Karpas-422 (cell line): ENCODE measurements around the gene PTBP2. TPM values are rescaled to one million over a fixed set of nuclear protein-coding genes. Genes with fewer than 3 reads are reported as not detected.
A peak's percentile ranks its signal among the peaks of the same experiment; 100 is the strongest.

Source experiments
- DNase-seq: peaks from one replicate; pipeline ENCODE4 v3.0.0-alpha.2; 2015
- H2AFZ ChIP-seq: fragments of 200-600 bp; sonication (generic); 2 replicates; pipeline ENCODE4 v1.6.1; 2014; ENCODE audit warnings: antibody characterized with exemption, low read length, mixed read lengths
- H3K27ac ChIP-seq: fragments of 200-600 bp; sonication (generic); 2 replicates; pipeline ENCODE4 v1.5.1; 2014; ENCODE audit warnings: mild to moderate bottlenecking, low read length, moderate library complexity
- H3K27me3 ChIP-seq: fragments of 200-600 bp; sonication (generic); 2 replicates; pipeline ENCODE4 v1.6.1; 2014; ENCODE audit warnings: low read length, mixed read lengths
- H3K36me3 ChIP-seq: fragments of 200-600 bp; sonication (generic); 2 replicates; pipeline ENCODE4 v1.6.1; 2014; ENCODE audit warnings: low read length, mixed read lengths; ENCODE audit not compliant: insufficient read depth
- H3K4me1 ChIP-seq: fragments of 200-600 bp; sonication (generic); 2 replicates; pipeline ENCODE4 v1.6.1; 2014; ENCODE audit warnings: mild to moderate bottlenecking, low read length, mixed read lengths
- H3K4me2 ChIP-seq: fragments of 200-600 bp; sonication (generic); 2 replicates; pipeline ENCODE4 v1.6.1; 2014; ENCODE audit warnings: low read length, low read depth, mild to moderate bottlenecking; ENCODE audit not compliant: poor library complexity, severe bottlenecking
- H3K4me3 ChIP-seq: fragments of 200-600 bp; sonication (generic); 2 replicates; pipeline ENCODE4 v1.5.1; 2014; ENCODE audit warnings: mild to moderate bottlenecking, antibody characterized with exemption, low read length, mixed read lengths
- H3K79me2 ChIP-seq: fragments of 200-600 bp; sonication (generic); 2 replicates; pipeline ENCODE4 v1.6.1; 2014; ENCODE audit warnings: mild to moderate bottlenecking, low read length, mixed read lengths
- H3K9ac ChIP-seq: fragments of 200-600 bp; sonication (generic); 2 replicates; pipeline ENCODE4 v1.6.0; 2014; ENCODE audit warnings: low read length
- H3K9me2 ChIP-seq: fragments of 200-600 bp; sonication (generic), shearing (Covaris generic); replicated peaks from 2 replicates; pipeline ENCODE4 v1.6.0; 2014; ENCODE audit warnings: mild to moderate bottlenecking, low read length, moderate library complexity; ENCODE audit not compliant: insufficient read depth
- H3K9me3 ChIP-seq: fragments of 300-700, 200-600 bp; sonication (generic); 2 replicates; pipeline ENCODE4 v1.6.1; 2014; ENCODE audit warnings: low read length, mixed read lengths
- H4K20me1 ChIP-seq: fragments of 200-600 bp; sonication (generic); 2 replicates; pipeline ENCODE4 v1.6.1; 2014; ENCODE audit warnings: mild to moderate bottlenecking, antibody characterized with exemption, low read length, low read depth; ENCODE audit not compliant: insufficient read depth
- total RNA-seq: library from RNA; depleted of rRNA; stranded (reverse); fragments of >200 nt; shearing (Covaris generic); gene quantifications from 2 replicates; pipeline ENCODE4 v1.2.3, GENCODE V29; 2014; ENCODE audit warnings: low replicate concordance

The PTBP2 gene
- total RNA-seq, 1 experiment from 2014 or later: 54.0 TPM

DNA sequence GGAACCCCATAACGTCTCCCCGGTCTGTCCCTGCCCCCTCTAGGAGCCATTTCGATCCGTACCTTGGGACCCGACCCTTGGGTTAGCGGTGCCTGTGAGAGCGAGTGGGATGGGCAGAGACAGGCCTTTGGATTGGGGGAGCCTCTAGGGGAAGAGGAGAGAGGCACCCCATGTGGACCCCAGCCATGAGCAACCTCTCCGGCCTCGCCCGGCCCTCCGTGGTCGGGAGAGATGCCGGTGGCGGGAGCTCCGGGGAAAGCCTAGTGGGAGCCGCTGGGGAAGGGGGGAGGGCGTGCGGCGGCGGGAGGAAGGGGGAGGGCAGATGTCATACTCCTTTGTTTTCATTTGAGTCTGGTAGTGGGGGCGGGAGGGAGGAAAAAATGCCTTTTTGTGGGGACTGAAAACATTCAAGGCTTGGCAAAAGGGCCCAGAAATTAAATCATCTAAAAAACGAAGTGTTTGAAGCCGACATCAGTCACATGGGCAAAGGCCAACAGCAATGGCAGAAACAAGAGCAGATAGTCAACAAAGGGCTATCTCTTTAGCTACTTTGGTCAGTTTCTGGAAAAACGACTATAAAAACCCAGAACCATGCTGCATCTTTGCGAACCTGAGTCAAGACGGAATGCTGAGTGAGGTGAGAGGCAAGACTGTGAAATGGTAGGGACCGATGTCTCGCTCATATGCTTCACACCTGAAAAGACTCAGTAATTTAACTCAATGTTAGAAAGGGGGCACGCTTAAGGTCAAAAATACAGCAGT, 758 bp downstream of the PTBP2 start:
- H3K27me3 ChIP-seq: no peaks in the 10 kb centered on the region
- peak overlapping the region; percentile 98 for H3K4me2 ChIP-seq
- peak overlapping the region; percentile 65; the same call in 1 of the 2 replicates for H2AFZ ChIP-seq
- H4K20me1 ChIP-seq: peaks cover 5% of the 10 kb centered on the region; the same call in 1 of the 2 replicates
- DNase-seq: peak; percentile 49
- peaks cover 31% of the 10 kb centered on the region for H3K4me1 ChIP-seq
- H3K4me3 ChIP-seq: peak overlapping the region; percentile 91
- peaks cover 54% of the 10 kb centered on the region for H3K79me2 ChIP-seq
- no peaks in the 10 kb centered on the region; the same call in 1 of the 2 replicates for H3K9me2 ChIP-seq
- peak overlapping the region; percentile 73 for H3K27ac ChIP-seq
- peak overlapping the region; percentile 97 for H3K9ac ChIP-seq
- no peaks in the 10 kb centered on the region for H3K9me3 ChIP-seq
- H3K36me3 ChIP-seq: peaks cover 31% of the 10 kb centered on the region

DNA sequence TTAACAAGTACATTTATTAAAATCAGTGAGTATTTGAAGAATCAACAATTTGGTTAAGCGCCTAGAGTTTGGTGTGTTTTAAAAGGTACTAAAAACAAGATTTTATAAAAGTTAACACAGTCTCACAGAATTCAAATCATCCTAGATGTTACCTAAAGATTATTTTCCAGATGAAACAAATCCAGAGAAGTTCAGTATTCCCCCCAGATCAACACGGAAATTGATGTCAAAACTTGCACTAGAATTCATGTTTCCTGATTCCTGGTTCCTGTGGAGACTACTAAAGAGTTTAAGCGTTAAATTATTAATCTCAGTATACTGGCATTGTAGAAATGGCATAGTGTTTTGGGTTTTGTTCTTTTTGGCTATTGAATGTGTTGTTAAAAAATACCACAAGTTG, 1.4 kb downstream of the PTBP2 start:
- Histone ChIP-seq H3K27ac (peak overlapping the region; percentile 73; the same call in 1 of the 2 replicates), H2AFZ (no peak overlapping the region), H3K79me2 (peaks cover 60% of the 10 kb centered on the region), H3K4me2 (peak overlapping the region; percentile 98), H3K4me1 (peaks cover 28% of the 10 kb centered on the region), H3K4me3 (peak overlapping the region; percentile 91), H3K9me3 (no peaks in the 10 kb centered on the region), H3K9ac (peak overlapping the region; percentile 97), H4K20me1 (peaks cover 5% of the 10 kb centered on the region; the same call in 1 of the 2 replicates), H3K27me3 (no peaks in the 10 kb centered on the region), H3K9me2 (no peaks in the 10 kb centered on the region), H3K36me3 (peaks cover 35% of the 10 kb centered on the region)
- DNase-seq: no peak

DNA sequence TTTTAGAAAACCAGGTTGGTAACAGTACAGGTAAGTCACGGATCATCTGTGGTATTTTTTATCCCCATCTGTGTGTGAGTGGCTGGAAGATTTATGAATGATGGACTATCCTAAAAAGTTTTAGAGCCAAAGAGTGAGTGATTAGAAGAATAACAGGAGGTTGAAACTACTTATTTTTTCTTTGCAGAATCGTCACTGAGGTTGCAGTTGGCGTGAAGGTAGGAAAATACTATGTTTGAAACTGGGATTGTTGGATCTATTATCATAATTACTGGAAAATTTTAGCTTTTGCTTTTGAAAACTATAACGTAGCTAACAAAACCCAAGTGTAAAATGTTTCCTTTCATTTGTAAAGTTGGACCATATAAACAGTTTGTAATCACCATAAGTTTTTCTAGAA, 1.8 kb downstream of the PTBP2 start:
- Histone ChIP-seq H4K20me1 (peaks cover 5% of the 10 kb centered on the region; the same call in 1 of the 2 replicates), H3K9ac (peak overlapping the region; percentile 97), H3K36me3 (peaks cover 39% of the 10 kb centered on the region), H3K79me2 (peaks cover 64% of the 10 kb centered on the region), H3K27me3 (no peaks in the 10 kb centered on the region), H3K4me1 (peaks cover 24% of the 10 kb centered on the region), H3K9me3 (no peaks in the 10 kb centered on the region), H3K4me2 (peak overlapping the region; percentile 98), H3K27ac (no peak overlapping the region; the same call in 1 of the 2 replicates), H3K9me2 (no peaks in the 10 kb centered on the region), H3K4me3 (peak overlapping the region; percentile 91), H2AFZ (no peak overlapping the region)
- peak; percentile 21 for DNase-seq

DNA sequence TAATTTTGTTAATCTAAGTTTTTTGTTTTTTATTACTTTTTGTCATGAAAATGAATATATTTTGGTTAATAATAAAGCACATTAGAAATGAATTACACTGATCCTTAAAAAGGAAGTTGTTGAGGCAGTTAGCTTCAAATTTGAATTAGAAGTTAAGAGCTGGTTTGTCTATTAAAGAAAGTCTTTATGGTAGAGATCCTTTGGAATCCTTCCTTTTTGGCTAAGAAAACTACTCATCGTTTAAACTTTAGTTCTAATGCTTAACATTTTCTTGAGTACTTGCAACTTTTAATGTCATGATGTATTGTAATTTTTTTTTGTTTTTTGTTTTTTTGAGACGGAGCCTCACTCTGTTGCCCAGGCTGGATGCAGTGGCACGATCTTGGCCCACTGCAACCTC, 2.4 kb downstream of the PTBP2 start:
- Histone ChIP-seq H3K27ac (no peak overlapping the region), H3K9ac (no peak overlapping the region), H3K79me2 (peaks cover 70% of the 10 kb centered on the region), H3K36me3 (peaks cover 45% of the 10 kb centered on the region), H3K4me3 (no peak overlapping the region), H4K20me1 (peaks cover 5% of the 10 kb centered on the region; the same call in 1 of the 2 replicates), H3K9me3 (no peaks in the 10 kb centered on the region), H2AFZ (no peak overlapping the region), H3K4me2 (peak overlapping the region; percentile 98), H3K9me2 (no peaks in the 10 kb centered on the region), H3K27me3 (no peaks in the 10 kb centered on the region), H3K4me1 (peaks cover 23% of the 10 kb centered on the region)
- DNase-seq: peak; percentile 33

DNA sequence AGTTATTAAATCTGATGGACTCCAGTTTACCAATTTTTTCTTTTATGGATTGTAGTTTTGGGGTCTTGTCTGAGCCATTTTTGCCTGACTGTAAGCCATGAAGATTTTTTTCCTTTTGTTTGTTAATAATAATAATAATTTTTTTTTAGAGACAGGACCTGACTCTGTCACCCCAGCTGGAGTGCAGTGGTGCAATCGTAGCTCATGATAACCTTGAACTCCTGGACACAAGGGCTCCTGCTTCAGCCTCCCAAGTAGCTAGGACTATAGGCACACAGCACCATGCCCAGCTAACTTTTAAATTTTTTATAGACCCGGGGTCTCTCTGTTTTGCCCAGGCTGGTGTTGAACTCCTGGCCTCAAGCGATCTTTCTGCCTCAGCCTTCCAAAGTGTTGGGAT, 6.3 kb downstream of the PTBP2 start:
- 0 out of 2 replicates have a peak, but pooled peaks cover under 1% of the 10 kb centered on the region for H4K20me1 ChIP-seq
- H2AFZ ChIP-seq: no peak overlapping the region
- no peak overlapping the region for H3K9ac ChIP-seq
- no peaks in the 10 kb centered on the region for H3K9me2 ChIP-seq
- DNase-seq: no peak
- H3K4me1 ChIP-seq: peaks cover 13% of the 10 kb centered on the region
- H3K4me3 ChIP-seq: no peak overlapping the region
- H3K79me2 ChIP-seq: peaks cover 98% of the 10 kb centered on the region
- H3K9me3 ChIP-seq: no peaks in the 10 kb centered on the region
- H3K36me3 ChIP-seq: peaks cover 81% of the 10 kb centered on the region
- H3K27me3 ChIP-seq: no peaks in the 10 kb centered on the region
- no peak overlapping the region for H3K27ac ChIP-seq
- H3K4me2 ChIP-seq: no peak overlapping the region

DNA sequence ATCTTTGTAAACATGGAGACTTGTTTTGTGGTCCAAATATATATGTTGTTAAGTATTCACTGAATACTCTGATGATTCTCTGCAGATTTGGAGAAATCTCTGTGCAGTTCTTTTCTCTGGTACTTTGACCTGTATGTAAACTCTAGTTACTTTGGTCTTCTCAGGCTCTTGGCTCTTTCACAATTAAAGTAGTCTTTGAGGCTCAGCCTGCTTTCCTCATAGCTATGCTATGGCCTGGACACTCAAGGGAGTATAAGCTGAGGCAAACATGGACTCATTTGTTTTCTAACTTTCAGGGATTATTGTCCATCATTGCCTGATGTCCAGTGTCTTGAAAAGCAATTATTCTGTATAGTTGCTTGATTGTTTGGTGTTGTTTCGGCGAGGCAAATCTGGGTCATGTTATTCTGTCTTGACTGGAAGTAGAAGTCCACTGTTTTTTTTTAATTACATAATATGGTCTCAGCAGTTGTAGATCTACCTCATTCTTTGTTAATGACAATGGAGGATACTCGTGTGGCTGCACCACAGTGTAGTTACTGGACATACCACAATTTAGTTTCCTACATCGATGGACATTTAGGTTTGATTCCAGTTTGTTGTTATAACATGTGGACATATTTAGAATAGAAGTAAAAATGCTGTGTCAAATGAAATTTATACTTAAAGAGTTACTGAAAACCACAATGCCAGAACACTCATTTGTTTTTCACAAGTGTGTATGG, 9.2 kb downstream of the PTBP2 start:
- Histone ChIP-seq H3K4me1 (no peaks in the 10 kb centered on the region), H3K9me2 (no peaks in the 10 kb centered on the region), H3K27me3 (no peaks in the 10 kb centered on the region), H2AFZ (no peak overlapping the region), H3K4me3 (no peak overlapping the region), H3K27ac (no peak overlapping the region), H3K9ac (no peak overlapping the region), H3K79me2 (peaks cover 98% of the 10 kb centered on the region), H3K4me2 (no peak overlapping the region), H4K20me1 (no peaks in the 10 kb centered on the region), H3K9me3 (no peaks in the 10 kb centered on the region), H3K36me3 (peaks cover 86% of the 10 kb centered on the region)
- no peak for DNase-seq

DNA sequence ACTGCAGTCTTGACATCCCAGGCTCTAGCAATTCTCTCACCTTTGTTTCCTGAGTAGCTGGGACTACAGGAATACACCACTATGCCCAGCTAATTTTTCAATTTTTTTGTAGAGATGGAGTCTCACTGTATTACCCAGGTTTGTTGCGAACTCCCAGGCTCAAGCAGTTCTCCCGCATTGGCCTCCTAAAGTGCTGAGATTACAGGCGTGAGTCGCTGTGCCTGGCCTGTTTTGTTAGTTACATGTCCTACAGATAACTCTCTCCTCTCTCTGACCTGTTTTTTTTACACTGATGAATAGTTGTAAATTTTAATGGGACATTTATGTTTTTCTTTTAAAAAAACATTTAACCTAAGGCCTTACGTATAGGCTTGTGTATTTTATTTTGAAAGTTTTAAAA, 19.8 kb downstream of the PTBP2 start:
- H3K4me2 ChIP-seq: no peak overlapping the region
- no peak overlapping the region for H2AFZ ChIP-seq
- peaks cover 51% of the 10 kb centered on the region for H3K36me3 ChIP-seq
- no peak overlapping the region for H3K27ac ChIP-seq
- H3K79me2 ChIP-seq: peaks cover 99% of the 10 kb centered on the region
- peaks cover 6% of the 10 kb centered on the region for H4K20me1 ChIP-seq
- H3K4me1 ChIP-seq: no peaks in the 10 kb centered on the region
- H3K9me3 ChIP-seq: no peaks in the 10 kb centered on the region
- no peaks in the 10 kb centered on the region for H3K9me2 ChIP-seq
- no peak overlapping the region for H3K4me3 ChIP-seq
- no peak for DNase-seq
- no peak overlapping the region for H3K9ac ChIP-seq
- H3K27me3 ChIP-seq: no peaks in the 10 kb centered on the region
